ENCODE results near the gene ARHGAP12. TPM values are rescaled to one million over a fixed set of nuclear protein-coding genes. Genes with fewer than 3 reads are reported as not detected.
A peak's percentile ranks its signal among the peaks of the same experiment; 100 is the strongest.

Gene ARHGAP12
- total RNA-seq, 1 experiment from 2014 or later = 62.3 TPM

GRCh38 chr10:31929261-31930022, 811 bp upstream of the ARHGAP12 start:
- Histone ChIP-seq H3K36me3 (ENCODE audit: control insufficient read depth, insufficient read depth, low read length) (no peaks in the 10 kb centered on the region), H3K27me3 (replicated peaks; ENCODE audit: control insufficient read depth, insufficient read depth, low read length) (no peaks in the 10 kb centered on the region), H3K4me3 (ENCODE audit: low read depth, low read length) (peak overlapping the region; percentile 80), H3K4me1 (peaks cover 12% of the 10 kb centered on the region; the same call in 1 of the 2 replicates), H3K9me3 (no peaks in the 10 kb centered on the region)
- no peak for TF ChIP-seq CTCF (IDR thresholded peaks at IDR 0.05; ENCODE audit: insufficient read depth in 1 of 2, low read depth in 1 of 2, low read length in 1 of 2, severe bottlenecking in 1 of 2, unreplicated experiment in 1 of 2)
- H3K27ac Mint-ChIP-seq (ENCODE audit: unreplicated experiment) = peak overlapping the region; percentile 97
- H3K4me3 Mint-ChIP-seq (ENCODE audit: unreplicated experiment) = peak overlapping the region; percentile 76
- intact Hi-C loops (cut with micrococcal nuclease; ENCODE audit: unreplicated experiment) = loop anchor here (1.0 to 5.0 kb wide), 7 partner anchors 8 to 418 kb away; partner anchors contain the start of gene EPC1
- TSS peak; percentile 60 for BruUV-seq (replicated peaks)
- ChIA-PET CTCF (interaction anchor here (0.6 to 1.5 kb wide), 7 partner anchors 12 to 462 kb away, joined by 3 to 15 read pairs (median 5); no protein-coding TSS in a partner anchor), POLR2A (interaction anchor here (0.5 to 1.7 kb wide), 6 partner anchors 13 to 67 kb away, joined by 3 to 8 read pairs (median 4); no protein-coding TSS in a partner anchor)
- H3K36me3 Mint-ChIP-seq (ENCODE audit: insufficient read depth, unreplicated experiment) = peaks cover 24% of the 10 kb centered on the region
- no peaks in the 10 kb centered on the region for H3K27me3 Mint-ChIP-seq (ENCODE audit: insufficient read depth, unreplicated experiment)
- H3K4me1 Mint-ChIP-seq (ENCODE audit: low read depth, unreplicated experiment) = peaks cover 40% of the 10 kb centered on the region
- DNase-seq = peak; percentile 79 to 82
- H3K9me3 Mint-ChIP-seq (ENCODE audit: unreplicated experiment) = no peaks in the 10 kb centered on the region

- Mint-ChIP-seq H3K9me3 (ENCODE audit: unreplicated experiment) (no peaks in the 10 kb centered on the region), H3K36me3 (ENCODE audit: insufficient read depth, unreplicated experiment) (peaks cover 24% of the 10 kb centered on the region), H3K4me1 (ENCODE audit: low read depth, unreplicated experiment) (peaks cover 40% of the 10 kb centered on the region), H3K4me3 (ENCODE audit: unreplicated experiment) (peak overlapping the region; percentile 76), H3K27ac (ENCODE audit: unreplicated experiment) (peak overlapping the region; percentile 97), H3K27me3 (ENCODE audit: insufficient read depth, unreplicated experiment) (no peaks in the 10 kb centered on the region)
- TF ChIP-seq CTCF (IDR thresholded peaks at IDR 0.05; ENCODE audit: insufficient read depth in 1 of 2, low read depth in 1 of 2, low read length in 1 of 2, severe bottlenecking in 1 of 2, unreplicated experiment in 1 of 2) = peak; percentile 29 to 67
- ChIA-PET POLR2A (interaction anchor here (0.6 to 1.7 kb wide), 4 partner anchors 20 to 66 kb away, joined by 3 to 8 read pairs (median 4); no protein-coding TSS in a partner anchor), CTCF (interaction anchor here (0.7 to 1.7 kb wide), 6 partner anchors 8 to 88 kb away, joined by 3 to 18 read pairs (median 5); no protein-coding TSS in a partner anchor)
- peak; percentile 75 to 79 for DNase-seq
- Histone ChIP-seq H3K4me3 (ENCODE audit: low read depth, low read length) (peak overlapping the region; percentile 80), H3K9me3 (no peaks in the 10 kb centered on the region), H3K27me3 (replicated peaks; ENCODE audit: control insufficient read depth, insufficient read depth, low read length) (no peaks in the 10 kb centered on the region), H3K36me3 (ENCODE audit: control insufficient read depth, insufficient read depth, low read length) (no peaks in the 10 kb centered on the region), H3K4me1 (peaks cover 12% of the 10 kb centered on the region; the same call in 1 of the 2 replicates)
- BruUV-seq (replicated peaks) = no TSS peak
- intact Hi-C loops (cut with micrococcal nuclease; ENCODE audit: unreplicated experiment) = loop anchor here (2.0 to 5.0 kb wide), 3 partner anchors 39 to 419 kb away; partner anchors contain the start of gene EPC1
These were observed 615 bp downstream of the ARHGAP12 start for GRCh38 chr10:31927884-31928548.

GRCh38 chr10:31927565-31927883, 1.1 kb downstream of the ARHGAP12 start:
- CTCF ChIA-PET = interaction anchor here (0.7 to 1.7 kb wide), 6 partner anchors 9 to 88 kb away, joined by 3 to 18 read pairs (median 5); no protein-coding TSS in a partner anchor
- Histone ChIP-seq H3K36me3 (ENCODE audit: control insufficient read depth, insufficient read depth, low read length) (no peaks in the 10 kb centered on the region), H3K9me3 (no peaks in the 10 kb centered on the region), H3K4me3 (ENCODE audit: low read depth, low read length) (peak overlapping the region; percentile 80), H3K27me3 (replicated peaks; ENCODE audit: control insufficient read depth, insufficient read depth, low read length) (no peaks in the 10 kb centered on the region), H3K4me1 (peaks cover 12% of the 10 kb centered on the region; the same call in 1 of the 2 replicates)
- no peak for DNase-seq
- Mint-ChIP-seq H3K36me3 (ENCODE audit: insufficient read depth, unreplicated experiment) (peaks cover 24% of the 10 kb centered on the region), H3K4me1 (ENCODE audit: low read depth, unreplicated experiment) (peaks cover 40% of the 10 kb centered on the region), H3K27me3 (ENCODE audit: insufficient read depth, unreplicated experiment) (no peaks in the 10 kb centered on the region), H3K27ac (ENCODE audit: unreplicated experiment) (peak overlapping the region; percentile 97), H3K9me3 (ENCODE audit: unreplicated experiment) (no peaks in the 10 kb centered on the region), H3K4me3 (ENCODE audit: unreplicated experiment) (peak overlapping the region; percentile 76)
- POLR2A ChIA-PET = no interaction called here
- intact Hi-C loops (cut with micrococcal nuclease; ENCODE audit: unreplicated experiment) = loop anchor here (5.0 kb wide), 1 partner anchor 420 kb away; the partner anchor contains the start of gene EPC1
- BruUV-seq (replicated peaks) = no TSS peak
- TF ChIP-seq CTCF (IDR thresholded peaks at IDR 0.05; ENCODE audit: insufficient read depth in 1 of 2, low read depth in 1 of 2, low read length in 1 of 2, severe bottlenecking in 1 of 2, unreplicated experiment in 1 of 2) = no peak

All from Caco-2 (cell line).